ENCODE data around the gene CAMKV.

The CAMKV gene

GRCh38 chr3:49912881-49913281, 43.2 kb upstream of the CAMKV start:
- no peak overlapping the region for H3K4me3 ChIP-seq (replicated peaks; ENCODE audit: insufficient read depth, low read length)
- no peaks in the 10 kb centered on the region for H3K27me3 ChIP-seq (ENCODE audit: insufficient read depth, poor library complexity, severe bottlenecking)
- DNase-seq (ENCODE audit: low read depth in 1 of 2, low spot score in 1 of 2), result no peak
- H3K27ac ChIP-seq (replicated peaks), result no peak overlapping the region
- no peak for TF ChIP-seq SPI1 (IDR thresholded peaks at IDR 0.05; ENCODE audit: borderline replicate concordance, low read depth)
- TF ChIP-seq GABPA (IDR thresholded peaks at IDR 0.05; ENCODE audit: low read depth), result no peak
- no peak for TF ChIP-seq POLR2AphosphoS5 (IDR thresholded peaks at IDR 0.05; ENCODE audit: low read depth)
- no peak for TF ChIP-seq CTCF (IDR thresholded peaks at IDR 0.05; ENCODE audit: insufficient read depth, low read length)
- no peak for TF ChIP-seq REST (IDR thresholded peaks at IDR 0.05; ENCODE audit: insufficient replicate concordance, low read depth)

DNA sequence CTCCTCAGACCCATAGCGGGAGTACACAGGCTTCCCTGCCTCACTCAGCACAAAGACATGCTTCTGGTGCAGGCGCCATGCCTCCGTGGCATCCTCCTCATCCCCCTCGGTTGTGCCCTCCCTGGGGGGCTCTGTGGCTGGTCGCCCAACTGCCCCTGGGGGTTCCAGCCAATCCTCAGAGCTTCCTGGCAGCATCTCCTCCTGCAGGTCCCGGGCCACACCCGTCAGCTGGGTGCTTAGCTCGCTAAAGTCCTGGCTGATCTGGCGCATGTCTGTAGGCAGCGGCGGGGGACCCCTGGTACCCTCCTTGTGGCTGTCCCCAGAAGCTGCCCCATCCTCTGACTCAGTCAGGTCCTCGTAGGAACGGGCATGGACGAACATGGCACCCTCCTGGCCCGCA, 41.9 kb upstream of the CAMKV start:
- TF ChIP-seq REST (IDR thresholded peaks at IDR 0.05; ENCODE audit: insufficient replicate concordance, low read depth) (no peak), GABPA (IDR thresholded peaks at IDR 0.05; ENCODE audit: low read depth) (no peak), CTCF (IDR thresholded peaks at IDR 0.05; ENCODE audit: insufficient read depth, low read length) (no peak), POLR2AphosphoS5 (IDR thresholded peaks at IDR 0.05; ENCODE audit: low read depth) (no peak), SPI1 (IDR thresholded peaks at IDR 0.05; ENCODE audit: borderline replicate concordance, low read depth) (no peak)
- no peak for DNase-seq (ENCODE audit: low read depth in 1 of 2, low spot score in 1 of 2)
- H3K4me3 ChIP-seq (replicated peaks; ENCODE audit: insufficient read depth, low read length), result no peak overlapping the region
- H3K27ac ChIP-seq (replicated peaks), result no peak overlapping the region
- H3K27me3 ChIP-seq (ENCODE audit: insufficient read depth, poor library complexity, severe bottlenecking), result no peaks in the 10 kb centered on the region

- no peak for DNase-seq (ENCODE audit: low read depth in 1 of 2, low spot score in 1 of 2)
- no peak overlapping the region for H3K27ac ChIP-seq (replicated peaks)
- H3K4me3 ChIP-seq (replicated peaks; ENCODE audit: insufficient read depth, low read length), result no peak overlapping the region
- H3K27me3 ChIP-seq (ENCODE audit: insufficient read depth, poor library complexity, severe bottlenecking), result no peaks in the 10 kb centered on the region
- TF ChIP-seq CTCF (IDR thresholded peaks at IDR 0.05; ENCODE audit: insufficient read depth, low read length) (no peak), POLR2AphosphoS5 (IDR thresholded peaks at IDR 0.05; ENCODE audit: low read depth) (no peak), GABPA (IDR thresholded peaks at IDR 0.05; ENCODE audit: low read depth) (no peak), SPI1 (IDR thresholded peaks at IDR 0.05; ENCODE audit: borderline replicate concordance, low read depth) (no peak)
Observed at GRCh38 chr3:49911124-49911420, 41.4 kb upstream of the CAMKV start.

DNA sequence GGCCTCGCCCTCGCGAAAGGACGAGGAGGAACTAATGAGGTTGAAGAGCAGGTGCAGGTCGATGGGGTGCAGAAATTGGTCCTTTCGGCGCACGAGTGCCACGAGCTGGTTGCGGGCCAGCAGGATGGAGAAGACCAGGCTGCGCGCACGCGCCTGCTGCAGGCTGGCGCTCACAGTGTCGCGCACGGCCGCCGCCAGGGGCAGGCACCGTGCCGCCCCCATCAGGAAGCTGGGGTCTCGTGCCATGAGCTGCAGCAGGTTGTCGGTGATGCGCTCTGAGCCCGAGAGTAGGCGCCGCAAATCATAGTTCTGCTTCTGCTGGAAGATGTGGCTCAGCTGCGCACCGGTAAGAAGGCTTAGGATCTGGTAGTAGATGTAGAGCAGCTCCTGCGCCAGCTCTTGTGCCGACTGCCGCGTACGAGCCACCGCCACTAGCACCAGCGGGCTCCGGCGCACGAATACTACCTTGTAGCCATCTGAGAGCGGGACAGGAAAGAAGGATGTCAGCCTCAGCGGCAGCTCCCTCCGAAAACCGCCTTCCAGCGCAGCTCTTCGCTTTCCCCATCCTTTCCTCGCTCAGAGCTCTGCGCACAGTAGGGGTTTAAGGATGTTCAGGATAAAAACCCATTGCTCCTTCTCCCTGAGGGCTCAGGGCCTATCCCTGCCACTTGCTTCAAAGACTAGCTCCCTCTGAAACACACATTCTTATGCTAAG, 40.9 kb upstream of the CAMKV start:
- TF ChIP-seq CTCF (IDR thresholded peaks at IDR 0.05; ENCODE audit: insufficient read depth, low read length), result no peak
- TF ChIP-seq POLR2AphosphoS5 (IDR thresholded peaks at IDR 0.05; ENCODE audit: low read depth), result no peak
- TF ChIP-seq REST (IDR thresholded peaks at IDR 0.05; ENCODE audit: insufficient replicate concordance, low read depth), result no peak
- no peak for TF ChIP-seq GABPA (IDR thresholded peaks at IDR 0.05; ENCODE audit: low read depth)
- TF ChIP-seq SPI1 (IDR thresholded peaks at IDR 0.05; ENCODE audit: borderline replicate concordance, low read depth), result no peak
- DNase-seq (ENCODE audit: low read depth in 1 of 2, low spot score in 1 of 2), result no peak
- Histone ChIP-seq H3K4me3 (replicated peaks; ENCODE audit: insufficient read depth, low read length) (no peak overlapping the region), H3K27ac (replicated peaks) (no peak overlapping the region), H3K27me3 (ENCODE audit: insufficient read depth, poor library complexity, severe bottlenecking) (no peaks in the 10 kb centered on the region)
